ENCODE measurements around the gene AGT. TPM values are rescaled to one million over a fixed set of nuclear protein-coding genes. Genes with fewer than 3 reads are reported as not detected.
A peak's percentile ranks its signal among the peaks of the same experiment; 100 is the strongest.

Gene AGT
- total RNA-seq, 2 donors from 2014 or later = 86.3 to 152 TPM

- Histone ChIP-seq H3K27me3 (no peaks in the 10 kb centered on the region), H3K27ac (peak overlapping the region; percentile 25 to 57), H3K4me1 (peaks cover 0 to 15% of the 10 kb centered on the region in 2 donors), H3K4me3 (no peak overlapping the region), H3K36me3 (peaks cover 36% of the 10 kb centered on the region), H3K9me3 (no peaks in the 10 kb centered on the region)
- DNase-seq (ENCODE audit: low spot score) = no peak
- TF ChIP-seq CTCF (IDR thresholded peaks at IDR 0.05) = no peak
These were observed 32.3 kb downstream of the AGT start for GRCh38 chr1:230681599-230681998.

GRCh38 chr1:230680300-230681025 is 33.5 kb downstream of the AGT start:
- Histone ChIP-seq H3K27me3 (no peaks in the 10 kb centered on the region), H3K4me3 (no peak overlapping the region), H3K36me3 (peaks cover 34% of the 10 kb centered on the region), H3K4me1 (peaks cover 0 to 15% of the 10 kb centered on the region in 2 donors), H3K27ac (no peak overlapping the region), H3K9me3 (no peaks in the 10 kb centered on the region)
- DNase-seq (ENCODE audit: low spot score) = no peak
- no peak for TF ChIP-seq CTCF (IDR thresholded peaks at IDR 0.05)

- no peak for DNase-seq (ENCODE audit: low spot score)
- Histone ChIP-seq H3K27ac (no peak overlapping the region), H3K4me1 (peaks cover 0 to 15% of the 10 kb centered on the region in 2 donors), H3K9me3 (no peaks in the 10 kb centered on the region), H3K27me3 (no peaks in the 10 kb centered on the region), H3K4me3 (no peak overlapping the region), H3K36me3 (peaks cover 34% of the 10 kb centered on the region)
- TF ChIP-seq CTCF (IDR thresholded peaks at IDR 0.05) = no peak
These were observed 34.1 kb downstream of the AGT start for GRCh38 chr1:230679825-230680224.

- Histone ChIP-seq H3K4me3 (no peak overlapping the region), H3K27me3 (no peaks in the 10 kb centered on the region), H3K9me3 (no peaks in the 10 kb centered on the region), H3K36me3 (peaks cover 30% of the 10 kb centered on the region), H3K27ac (no peak overlapping the region), H3K4me1 (peaks cover 0 to 15% of the 10 kb centered on the region in 2 donors)
- no peak for TF ChIP-seq CTCF (IDR thresholded peaks at IDR 0.05)
- no peak for DNase-seq (ENCODE audit: low spot score)
These were observed 34.7 kb downstream of the AGT start for GRCh38 chr1:230679192-230679591.

- no peak for TF ChIP-seq CTCF (IDR thresholded peaks at IDR 0.05)
- Histone ChIP-seq H3K27ac (no peak overlapping the region), H3K27me3 (no peaks in the 10 kb centered on the region), H3K4me3 (no peak overlapping the region), H3K9me3 (no peaks in the 10 kb centered on the region), H3K4me1 (peaks cover 0 to 10% of the 10 kb centered on the region in 2 donors), H3K36me3 (peaks cover 34% of the 10 kb centered on the region)
- DNase-seq (ENCODE audit: low spot score) = no peak
These were observed 36.7 kb downstream of the AGT start for GRCh38 chr1:230677200-230677599.

GRCh38 chr1:230674581-230674980 is 39.3 kb downstream of the AGT start:
- Histone ChIP-seq H3K9me3 (no peaks in the 10 kb centered on the region), H3K4me1 (no peaks in the 10 kb centered on the region), H3K27me3 (no peaks in the 10 kb centered on the region), H3K4me3 (no peak overlapping the region), H3K36me3 (peaks cover 57% of the 10 kb centered on the region), H3K27ac (no peak overlapping the region)
- TF ChIP-seq CTCF (IDR thresholded peaks at IDR 0.05) = no peak
- no peak for DNase-seq (ENCODE audit: low spot score)

All from right atrium auricular region (tissue), 2 donors.